GM21360 (cell line): ENCODE measurements around the gene SCN5A.

Experiments used
- ATAC-seq: cut with Tn5 transposase; IDR thresholded peaks from one replicate; pipeline ENCODE4 v1.9.1; 2021; ENCODE audit warnings: mild to moderate bottlenecking, moderate library complexity; ENCODE audit not compliant: unreplicated experiment

Gene SCN5A

GRCh38 chr3:38548154-38548931, 101.1 kb downstream of the SCN5A start:
- no peak for ATAC-seq

GRCh38 chr3:38545983-38546382, 103.5 kb downstream of the SCN5A start:
- no peak for ATAC-seq

- ATAC-seq = no peak
Measured at GRCh38 chr3:38545550-38545949, 103.9 kb downstream of the SCN5A start.

GRCh38 chr3:38544926-38545325, 104.6 kb downstream of the SCN5A start:
- no peak for ATAC-seq

GRCh38 chr3:38543586-38543985, 105.9 kb downstream of the SCN5A start:
- no peak for ATAC-seq

GRCh38 chr3:38542401-38543298, 106.8 kb downstream of the SCN5A start:
- ATAC-seq = no peak

GRCh38 chr3:38541806-38542205, 107.7 kb downstream of the SCN5A start:
- no peak for ATAC-seq

- ATAC-seq = no peak
Measured at GRCh38 chr3:38538773-38539353, 110.6 kb downstream of the SCN5A start.

GRCh38 chr3:38536671-38537070, 112.8 kb downstream of the SCN5A start:
- ATAC-seq = no peak

GRCh38 chr3:38534604-38535003, 114.9 kb downstream of the SCN5A start:
- no peak for ATAC-seq

- no peak for ATAC-seq
Measured at GRCh38 chr3:38534180-38534579, 115.3 kb downstream of the SCN5A start.

GRCh38 chr3:38533285-38533976, 116.1 kb downstream of the SCN5A start:
- ATAC-seq = no peak

GRCh38 chr3:38532529-38532928, 117.0 kb downstream of the SCN5A start:
- ATAC-seq = no peak

GRCh38 chr3:38528457-38528856, 121.0 kb downstream of the SCN5A start:
- ATAC-seq = no peak

- no peak for ATAC-seq
Measured at GRCh38 chr3:38526792-38527191, 122.7 kb downstream of the SCN5A start.

GRCh38 chr3:38524141-38524739, 125.2 kb downstream of the SCN5A start:
- no peak for ATAC-seq

- ATAC-seq = no peak
Measured at GRCh38 chr3:38522002-38522401, 127.5 kb downstream of the SCN5A start.

GRCh38 chr3:38521391-38521987, 128.0 kb downstream of the SCN5A start:
- ATAC-seq = no peak

- ATAC-seq = no peak
Measured at GRCh38 chr3:38519651-38520050, 129.8 kb downstream of the SCN5A start.

- ATAC-seq = no peak
Measured at GRCh38 chr3:38519000-38519399, 130.5 kb downstream of the SCN5A start.
